Smooth muscle cell (in vitro differentiated cells): ENCODE measurements around the gene RXFP2. TPM values are rescaled to one million over a fixed set of nuclear protein-coding genes. Genes with fewer than 3 reads are reported as not detected.

ENCODE experiments used
- DNase-seq: peaks from one replicate; lab custom pipeline; 2025; ENCODE audit not compliant: unreplicated experiment; lab: John Stamatoyannopoulos, UW
- H2AFZ ChIP-seq: fragments of 200-600 bp; sonication (generic); 2 replicates; pipeline ENCODE4 v1.6.0; 2016; ENCODE audit warnings: antibody characterized with exemption, low read depth, mild to moderate bottlenecking
- H3F3A ChIP-seq: fragments of 200-600 bp; sonication (generic); 2 replicates; pipeline ENCODE4 v1.6.0; 2017; ENCODE audit warnings: antibody characterized with exemption, low read depth
- H3K27ac ChIP-seq: fragments of 200-600 bp; sonication (generic); 2 replicates; pipeline ENCODE4 v1.5.1; 2016; ENCODE audit warnings: low read depth, mild to moderate bottlenecking
- H3K27me3 ChIP-seq: fragments of 200-600 bp; sonication (generic); 2 replicates; pipeline ENCODE4 v1.6.1; 2016; ENCODE audit warnings: low read depth, mild to moderate bottlenecking
- H3K36me3 ChIP-seq: fragments of 200-600 bp; sonication (generic); 2 replicates; pipeline ENCODE4 v1.5.1; 2016; ENCODE audit warnings: low read depth
- H3K4me1 ChIP-seq: fragments of 200-600 bp; sonication (generic); 2 replicates; pipeline ENCODE4 v1.5.1; 2016; ENCODE audit warnings: low read depth
- H3K4me2 ChIP-seq: fragments of 200-600 bp; sonication (generic); 2 replicates; pipeline ENCODE4 v1.6.0; 2016; ENCODE audit warnings: mild to moderate bottlenecking
- H3K4me3 ChIP-seq: fragments of 200-600 bp; sonication (generic); 2 replicates; pipeline ENCODE4 v1.5.1; 2016; ENCODE audit warnings: mild to moderate bottlenecking
- H3K79me2 ChIP-seq: fragments of 200-600 bp; sonication (generic); 2 replicates; pipeline ENCODE4 v1.6.0; 2016; ENCODE audit warnings: low read depth, mild to moderate bottlenecking
- H3K9ac ChIP-seq: fragments of 200-600 bp; sonication (generic); 2 replicates; pipeline ENCODE4 v1.6.0; 2016; ENCODE audit warnings: low read depth
- H3K9me3 ChIP-seq: fragments of 200-600 bp; sonication (generic); replicated peaks from 2 replicates; pipeline ENCODE4 v1.5.1; 2016; ENCODE audit warnings: low read depth
- H4K20me1 ChIP-seq: fragments of 200-600 bp; sonication (generic); 2 replicates; pipeline ENCODE4 v1.6.0; 2016; ENCODE audit warnings: low read depth
- CTCF ChIP-seq: fragments of 200-600 bp; sonication (generic); IDR thresholded peaks from 2 replicates; pipeline ENCODE4 v1.5.1; 2017; ENCODE audit warnings: borderline replicate concordance, mild to moderate bottlenecking, antibody characterized with exemption; ENCODE audit not compliant: insufficient read depth, poor library complexity, severe bottlenecking
- WGBS: methylation state at CpG from one replicate; pipeline ENCODE4 v1.1.7; 2016; ENCODE audit warnings: low lambda C conversion rate; 5-methylcytosine and 5-hydroxymethylcytosine counted together
- polyA plus RNA-seq: library from polyadenylated mRNA; unstranded; fragments of >200 nt; fragmentation: Nextera tagmentation; extraction: Ambion mirVana; gene quantifications from 2 replicates; pipeline ENCODE4 v1.2.1, GENCODE V29; 2016
- total RNA-seq: library from RNA; depleted of rRNA; stranded (reverse); fragments of >200 nt; gene quantifications from 2 replicates; pipeline ENCODE4 v1.2.3, GENCODE V29; 2014

Gene RXFP2
- total and polyA plus RNA-seq, 2 experiments from 2014 or later: not detected

- Histone ChIP-seq H4K20me1 (no peaks in the 10 kb centered on the region), H3K79me2 (no peaks in the 10 kb centered on the region), H3K27me3 (no peaks in the 10 kb centered on the region), H3K9ac (no peak overlapping the region), H3K4me3 (no peak overlapping the region), H3F3A (no peaks in the 10 kb centered on the region), H3K4me2 (no peak overlapping the region), H3K36me3 (no peaks in the 10 kb centered on the region), H3K9me3 (no peaks in the 10 kb centered on the region), H3K4me1 (no peaks in the 10 kb centered on the region), H2AFZ (no peak overlapping the region), H3K27ac (no peak overlapping the region)
- whole genome bisulfite sequencing: 73% methylated on average over 2 of the region's 2 CpGs
- no peak for TF ChIP-seq CTCF
- no peak for DNase-seq
These were observed 67.8 kb downstream of the RXFP2 start for GRCh38 chr13:31807090-31807541.

- no peak overlapping the region for H3K4me2 ChIP-seq
- no peaks in the 10 kb centered on the region for H3K79me2 ChIP-seq
- H4K20me1 ChIP-seq: no peaks in the 10 kb centered on the region
- no peaks in the 10 kb centered on the region for H3K27me3 ChIP-seq
- no peaks in the 10 kb centered on the region for H3K36me3 ChIP-seq
- no peak for TF ChIP-seq CTCF
- no peak for DNase-seq
- 78% methylated on average over 5 of the region's 5 CpGs for WGBS
- no peaks in the 10 kb centered on the region for H3K9me3 ChIP-seq
- H2AFZ ChIP-seq: no peak overlapping the region
- H3K4me1 ChIP-seq: no peaks in the 10 kb centered on the region
- H3F3A ChIP-seq: no peaks in the 10 kb centered on the region
- no peak overlapping the region for H3K9ac ChIP-seq
- H3K4me3 ChIP-seq: no peak overlapping the region
- no peak overlapping the region for H3K27ac ChIP-seq
These were observed 75.2 kb downstream of the RXFP2 start for GRCh38 chr13:31814536-31814935.

- Histone ChIP-seq H3K36me3 (no peaks in the 10 kb centered on the region), H4K20me1 (no peaks in the 10 kb centered on the region), H3K9ac (no peak overlapping the region), H3K4me1 (no peaks in the 10 kb centered on the region), H3F3A (no peaks in the 10 kb centered on the region), H3K9me3 (no peaks in the 10 kb centered on the region), H3K27ac (no peak overlapping the region), H3K4me2 (no peak overlapping the region), H3K79me2 (no peaks in the 10 kb centered on the region), H2AFZ (no peak overlapping the region), H3K27me3 (no peaks in the 10 kb centered on the region), H3K4me3 (no peak overlapping the region)
- 48% methylated on average over 1 of the region's 1 CpG for WGBS
- no peak for TF ChIP-seq CTCF
- DNase-seq: no peak
These were observed 76.2 kb downstream of the RXFP2 start for GRCh38 chr13:31815361-31816144.

- H4K20me1 ChIP-seq: no peaks in the 10 kb centered on the region
- H3K9me3 ChIP-seq: no peaks in the 10 kb centered on the region
- no peak overlapping the region for H3K4me3 ChIP-seq
- H3K79me2 ChIP-seq: no peaks in the 10 kb centered on the region
- H3K27ac ChIP-seq: no peak overlapping the region
- no peak overlapping the region for H2AFZ ChIP-seq
- no peaks in the 10 kb centered on the region for H3K4me1 ChIP-seq
- H3F3A ChIP-seq: no peaks in the 10 kb centered on the region
- H3K27me3 ChIP-seq: no peaks in the 10 kb centered on the region
- DNase-seq: no peak
- H3K9ac ChIP-seq: no peak overlapping the region
- no peak for TF ChIP-seq CTCF
- no peaks in the 10 kb centered on the region for H3K36me3 ChIP-seq
- H3K4me2 ChIP-seq: no peak overlapping the region
These were observed 78.9 kb downstream of the RXFP2 start for GRCh38 chr13:31818236-31818635.
